ENCODE measurements around the gene KDM1B.
"Not testable (repeated sequence)": the region's sequence is repeated elsewhere in the genome, so short reads cannot be mapped to it uniquely, and the experiment has no call there.

KDM1B gene

GRCh38 chr6:18186540-18187250 is 31.5 kb downstream of the KDM1B start:
- DNase-seq: no peak

- no peak for DNase-seq
These were observed 32.5 kb downstream of the KDM1B start for GRCh38 chr6:18187701-18188100.

DNA sequence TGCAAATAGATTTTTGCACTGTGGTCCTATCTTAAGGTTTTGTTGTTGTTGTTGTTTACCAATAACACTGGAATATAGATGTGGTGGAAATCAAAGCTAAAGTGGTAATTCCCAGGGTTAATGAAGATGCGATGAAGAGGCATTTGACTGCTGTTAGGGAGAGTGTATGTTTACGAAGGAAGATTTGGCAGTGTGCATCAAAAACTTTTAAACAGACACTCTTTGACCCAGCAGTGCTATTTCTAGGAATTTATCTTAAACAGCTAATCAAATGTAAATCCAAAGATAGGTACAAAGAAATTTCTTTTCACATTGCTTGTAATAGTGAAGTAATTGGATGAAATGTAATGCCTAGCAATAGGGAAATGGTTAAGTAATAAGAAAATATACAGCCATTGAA is 34.0 kb downstream of the KDM1B start:
- no peak for DNase-seq

- no peak for DNase-seq
These were observed 36.8 kb downstream of the KDM1B start for GRCh38 chr6:18192026-18192425.

DNA sequence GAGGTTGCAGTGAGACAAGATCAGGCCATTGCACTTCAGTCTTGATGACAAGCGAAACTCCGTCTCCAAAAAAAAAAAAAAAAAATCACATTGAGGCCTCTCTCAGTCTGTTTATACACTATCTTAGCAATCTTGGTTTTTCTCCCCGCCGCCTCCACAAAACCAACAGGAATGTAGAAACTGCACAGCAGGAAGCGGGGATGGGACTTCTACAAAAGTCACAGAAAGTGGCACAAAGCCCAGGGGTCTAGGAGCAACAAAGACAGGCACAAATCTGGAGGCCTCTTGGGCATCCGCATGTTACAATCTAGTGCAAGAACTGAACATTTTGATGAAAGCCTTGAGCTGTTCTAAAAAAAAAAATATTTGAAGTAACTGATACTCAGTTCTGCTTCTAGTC is 48.6 kb downstream of the KDM1B start:
- DNase-seq: no peak

- DNase-seq: no peak
These were observed 49.5 kb downstream of the KDM1B start for GRCh38 chr6:18204691-18205090.

DNA sequence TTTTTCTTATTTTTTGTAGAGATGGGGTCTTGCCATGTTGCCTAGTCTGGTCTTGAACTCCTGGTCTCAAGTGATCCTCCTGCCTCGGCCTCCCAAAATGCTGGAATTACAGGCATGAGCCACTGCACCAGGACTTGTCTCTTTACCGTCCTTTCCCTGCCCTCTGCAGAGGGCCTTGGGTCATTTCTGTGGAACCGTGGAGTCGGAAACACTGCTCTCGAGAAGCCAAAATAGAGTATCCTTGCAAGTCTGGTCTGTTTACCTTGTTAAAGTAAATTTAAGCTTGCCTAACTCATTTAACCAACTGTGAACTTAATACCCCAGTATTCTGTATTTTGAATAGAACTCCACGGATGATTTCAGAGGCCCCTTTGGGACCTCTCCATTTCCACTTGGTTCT is 51.4 kb downstream of the KDM1B start:
- DNase-seq: no peak

- DNase-seq: peak in 30 of 51 donors; percentile 2 to 66 (median 34)
These were observed 52.2 kb downstream of the KDM1B start for GRCh38 chr6:18207438-18207837.

DNA sequence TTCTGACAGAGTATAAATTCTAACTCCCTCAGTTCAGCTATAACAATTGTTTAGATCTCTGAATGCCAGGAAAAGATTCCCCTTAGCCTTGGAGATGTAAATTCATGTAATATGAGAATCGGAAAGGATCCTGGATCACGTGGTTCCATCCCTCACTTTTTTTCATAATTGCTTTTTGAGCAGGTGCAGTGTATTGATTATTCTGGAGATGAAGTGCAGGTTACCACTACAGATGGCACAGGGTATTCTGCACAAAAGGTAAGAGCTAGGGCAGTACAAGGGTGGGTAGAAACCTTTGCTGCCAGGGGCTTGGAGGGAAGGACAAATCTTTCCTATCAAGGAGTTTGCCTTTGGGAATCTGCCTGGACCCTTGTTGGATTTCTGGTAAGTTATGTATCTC is 52.7 kb downstream of the KDM1B start:
- DNase-seq: no peak

DNA sequence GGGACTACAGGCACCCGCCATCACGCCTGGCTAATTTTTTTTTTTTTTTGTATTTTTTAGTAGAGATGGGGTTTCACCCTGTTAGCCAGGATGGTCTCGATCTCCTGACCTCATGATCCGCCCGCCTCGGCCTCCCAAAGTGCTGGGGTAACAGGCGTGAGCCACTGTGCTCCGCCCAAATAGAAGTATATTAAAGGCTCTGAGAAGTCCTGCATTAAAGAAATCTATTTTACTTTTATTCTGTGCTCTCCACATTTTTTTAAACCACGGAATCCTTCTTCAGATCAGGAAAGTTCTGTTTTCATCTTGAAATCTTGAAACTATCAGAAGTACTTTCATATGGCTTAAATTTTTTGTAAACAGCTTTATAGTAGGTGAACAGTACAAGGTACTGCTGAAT is 53.6 kb downstream of the KDM1B start:
- DNase-seq: not testable (repeated sequence)

DNA sequence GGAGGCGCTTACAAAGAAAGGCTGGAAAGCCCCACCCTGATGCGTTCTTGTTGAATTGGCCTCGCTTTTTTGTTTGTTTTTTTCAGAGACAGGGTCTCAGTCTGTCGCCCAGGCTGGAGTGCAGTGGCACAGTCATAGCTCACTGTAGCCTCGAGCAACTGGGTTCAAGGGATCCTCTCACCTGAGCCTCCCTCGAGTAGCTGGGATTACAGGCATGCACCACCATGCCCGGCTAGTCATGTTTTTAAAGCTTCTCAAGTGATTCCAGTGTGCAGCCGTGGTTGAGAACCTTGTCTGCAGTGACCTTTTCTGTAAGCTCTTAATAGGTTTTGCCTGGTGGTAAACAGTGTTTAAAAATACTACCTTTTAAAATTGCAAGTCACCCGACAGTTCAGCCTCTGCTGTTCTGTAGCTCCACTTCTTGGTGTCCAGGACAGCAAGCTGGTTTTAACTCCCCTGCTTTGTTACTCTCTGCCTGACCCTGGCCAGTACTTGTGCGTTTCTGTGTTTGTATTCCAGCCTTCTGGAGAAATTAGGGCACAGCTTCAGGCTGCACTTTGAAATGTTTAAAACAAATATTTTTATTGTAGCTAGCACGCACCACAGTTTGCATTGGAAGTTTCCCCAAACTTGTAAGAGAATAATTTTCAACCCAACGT is 54.4 kb downstream of the KDM1B start:
- peak in 4 of 51 donors; percentile 4 to 7 (median 6) for DNase-seq

DNA sequence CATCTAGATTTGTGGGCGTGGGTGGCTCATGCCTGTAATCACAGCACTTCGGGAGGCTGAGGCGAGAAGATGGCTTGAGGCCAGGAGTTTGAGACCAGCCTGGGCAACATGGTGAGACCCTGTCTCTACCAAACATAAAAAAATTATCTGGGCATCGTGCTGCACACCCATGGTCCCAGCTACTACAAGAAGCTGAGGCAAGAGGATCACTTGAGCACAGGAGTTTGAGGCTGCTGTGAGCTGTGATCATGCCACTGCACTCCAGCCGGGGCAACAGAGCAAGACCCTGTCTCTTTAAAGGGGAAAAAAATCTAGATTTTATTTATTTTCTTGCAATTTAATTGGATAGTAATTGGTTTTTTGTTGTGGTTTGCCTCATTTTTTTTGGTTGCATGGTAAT is 55.5 kb downstream of the KDM1B start:
- DNase-seq: no peak

- no peak for DNase-seq
These were observed 56.1 kb downstream of the KDM1B start for GRCh38 chr6:18211338-18211737.

GRCh38 chr6:18212231-18212630 is 57.0 kb downstream of the KDM1B start:
- no peak for DNase-seq

- DNase-seq: no peak
These were observed 58.2 kb downstream of the KDM1B start for GRCh38 chr6:18213439-18213838.

DNA sequence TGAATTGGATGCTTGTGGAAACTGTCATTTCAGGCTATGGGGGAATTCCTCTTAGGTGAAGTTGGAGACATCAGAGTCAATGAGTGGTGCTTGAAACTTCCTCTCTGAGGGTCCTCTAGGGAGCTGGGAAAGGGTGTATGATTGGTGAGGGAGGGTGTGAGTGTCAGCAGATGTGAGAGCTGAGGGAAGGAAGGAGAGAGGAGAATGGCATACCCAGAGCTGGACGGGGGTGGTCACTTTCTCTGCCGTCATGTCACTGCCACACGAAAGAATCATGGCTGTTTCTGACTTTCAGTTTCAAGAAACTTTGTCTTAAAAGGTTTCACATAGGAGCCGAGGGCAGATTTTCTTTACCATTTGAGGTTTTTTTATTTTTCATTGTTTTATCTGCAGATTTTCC is 58.8 kb downstream of the KDM1B start:
- no peak for DNase-seq

DNA sequence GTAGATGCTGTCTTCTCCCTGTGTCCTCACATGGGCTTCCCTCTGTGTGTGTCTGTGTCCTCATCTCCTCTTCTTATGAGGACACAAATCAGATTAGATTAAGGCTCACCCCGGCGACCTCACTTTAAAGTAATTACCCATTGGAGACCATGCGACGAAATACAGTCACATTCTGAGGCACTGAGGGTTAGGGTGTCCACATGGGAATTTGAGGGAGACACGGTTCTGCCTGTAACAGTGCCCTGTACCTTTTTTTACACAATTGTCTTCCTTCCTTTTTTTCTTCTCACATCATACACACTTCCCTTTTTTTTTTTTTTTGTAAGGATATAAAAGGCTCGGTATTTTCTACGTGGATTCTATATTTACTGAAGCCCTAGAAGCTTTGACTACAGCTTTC is 60.2 kb downstream of the KDM1B start:
- no peak for DNase-seq

DNA sequence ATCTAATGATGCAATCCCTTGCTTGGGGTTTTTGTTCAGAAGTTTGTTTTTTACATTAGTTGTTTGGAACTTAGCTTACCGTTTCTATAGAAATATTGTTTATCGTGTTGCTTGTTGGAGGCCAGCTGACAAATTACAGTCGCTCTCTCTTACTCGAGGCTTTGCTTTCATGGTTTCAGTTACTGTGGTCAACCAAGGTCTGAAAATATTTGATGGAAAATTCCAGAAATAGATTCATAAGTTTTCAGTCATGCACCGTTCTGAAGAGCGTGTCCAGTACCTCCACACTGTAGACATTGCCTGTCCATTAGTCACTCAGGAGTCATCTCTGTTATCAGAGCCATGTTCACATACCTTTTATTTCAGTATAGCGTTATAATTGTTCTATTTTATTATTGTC is 61.2 kb downstream of the KDM1B start:
- no peak for DNase-seq

DNA sequence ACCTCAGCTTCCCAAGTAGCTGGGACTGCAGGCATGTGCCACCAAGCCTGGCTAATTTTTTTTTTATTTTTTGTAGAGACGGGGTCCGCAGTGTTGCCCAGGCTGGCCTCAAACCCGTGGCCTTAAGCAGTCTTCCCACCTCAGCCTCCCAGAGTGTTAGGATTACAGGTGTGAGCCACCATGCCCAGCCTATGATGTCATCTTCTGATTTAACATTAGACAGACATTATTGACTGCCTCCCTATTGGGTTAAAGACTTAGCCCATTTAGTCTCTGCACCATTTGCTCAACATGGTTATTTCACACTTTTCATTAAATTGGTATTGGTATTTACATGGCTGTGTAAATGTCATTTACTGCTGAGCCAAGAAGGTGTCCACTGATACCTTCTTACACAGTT is 63.0 kb downstream of the KDM1B start:
- DNase-seq: no peak

GRCh38 chr6:18219591-18219990 is 64.4 kb downstream of the KDM1B start:
- peak in 2 of 51 donors; percentile 4 to 7 for DNase-seq

DNA sequence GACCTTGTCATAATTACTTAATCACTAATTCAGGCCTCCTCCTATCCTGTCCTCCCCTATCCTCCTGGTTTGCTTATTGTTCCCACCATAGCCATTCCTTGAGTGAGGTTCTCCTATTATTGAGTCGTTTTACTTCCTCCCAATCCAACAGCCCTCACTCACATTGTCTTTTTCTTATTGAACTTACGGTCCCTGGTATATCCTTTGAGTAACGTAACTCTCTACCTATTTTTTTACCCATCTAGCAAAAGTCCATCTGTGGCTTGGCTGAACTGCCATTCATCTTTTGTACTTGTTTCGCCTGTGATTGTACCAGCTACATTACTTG is 66.0 kb downstream of the KDM1B start:
- no peak for DNase-seq

- not testable (repeated sequence) for DNase-seq
These were observed 71.4 kb downstream of the KDM1B start for GRCh38 chr6:18226451-18227105.

- DNase-seq: not testable (repeated sequence)
These were observed 71.9 kb downstream of the KDM1B start for GRCh38 chr6:18227166-18227565.

All from hypothalamus (tissue), 51 donors.